Rectal smooth muscle tissue (tissue), 1 donor: ENCODE results near the gene EDDM3A.
"Not testable (repeated sequence)": the region's sequence is repeated elsewhere in the genome, so short reads cannot be mapped to it uniquely, and the experiment has no call there.

Source experiments
- H3K27ac ChIP-seq: one replicate; pipeline ENCODE4 v1.7.0; 2013; ENCODE audit warnings: low read depth, low read length, inconsistent platforms
- H3K27me3 ChIP-seq: one replicate; pipeline ENCODE4 v1.7.0; 2013; ENCODE audit warnings: low read length; ENCODE audit not compliant: control insufficient read depth, insufficient read depth
- H3K36me3 ChIP-seq: one replicate; pipeline ENCODE4 v1.7.0; 2013; ENCODE audit warnings: low read length; ENCODE audit not compliant: control insufficient read depth, insufficient read depth
- H3K4me1 ChIP-seq: one replicate; pipeline ENCODE4 v1.7.0; 2013; ENCODE audit warnings: low read length; ENCODE audit not compliant: control insufficient read depth, insufficient read depth
- H3K4me3 ChIP-seq: one replicate; pipeline ENCODE4 v1.7.0; 2013; ENCODE audit warnings: low read length
- H3K9ac ChIP-seq: one replicate; pipeline ENCODE4 v1.7.0; 2013; ENCODE audit warnings: low read length

Gene EDDM3A

GRCh38 chr14:20742132-20742531 is 3.6 kb upstream of the EDDM3A start:
- H3K4me3 ChIP-seq = no peak overlapping the region
- H3K27me3 ChIP-seq = no peaks in the 10 kb centered on the region
- H3K4me1 ChIP-seq = no peaks in the 10 kb centered on the region
- H3K9ac ChIP-seq = no peak overlapping the region
- no peak overlapping the region for H3K27ac ChIP-seq
- no peaks in the 10 kb centered on the region for H3K36me3 ChIP-seq

GRCh38 chr14:20743556-20743955 is 2.1 kb upstream of the EDDM3A start:
- H3K27ac ChIP-seq = no peak overlapping the region
- H3K4me3 ChIP-seq = no peak overlapping the region
- H3K9ac ChIP-seq = no peak overlapping the region
- no peaks in the 10 kb centered on the region for H3K4me1 ChIP-seq
- H3K27me3 ChIP-seq = no peaks in the 10 kb centered on the region
- no peaks in the 10 kb centered on the region for H3K36me3 ChIP-seq

DNA sequence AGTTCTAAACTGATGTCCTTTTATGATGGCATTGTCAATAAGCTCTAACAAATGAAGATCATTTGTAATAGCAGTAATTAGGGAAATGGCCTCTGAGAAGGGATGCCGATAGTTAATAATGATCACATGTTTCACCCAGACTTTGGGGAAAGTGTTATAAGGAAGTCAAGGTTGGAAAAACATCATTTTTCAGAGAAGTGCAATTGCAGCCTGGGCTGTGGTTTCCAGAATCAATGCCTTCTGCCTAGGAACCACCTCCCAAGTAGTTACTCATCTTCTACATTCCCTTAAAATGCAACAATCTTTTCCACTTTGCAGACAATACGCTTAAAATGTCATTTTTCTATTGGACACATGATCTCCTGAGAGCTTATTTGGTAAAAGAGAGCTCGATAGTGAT is 879 bp downstream of the EDDM3A start:
- no peak overlapping the region for H3K27ac ChIP-seq
- H3K4me1 ChIP-seq = no peaks in the 10 kb centered on the region
- no peaks in the 10 kb centered on the region for H3K27me3 ChIP-seq
- H3K4me3 ChIP-seq = no peak overlapping the region
- no peaks in the 10 kb centered on the region for H3K36me3 ChIP-seq
- no peak overlapping the region for H3K9ac ChIP-seq

- no peak overlapping the region for H3K27ac ChIP-seq
Measured at GRCh38 chr14:20748439-20748838, 2.8 kb downstream of the EDDM3A start.

DNA sequence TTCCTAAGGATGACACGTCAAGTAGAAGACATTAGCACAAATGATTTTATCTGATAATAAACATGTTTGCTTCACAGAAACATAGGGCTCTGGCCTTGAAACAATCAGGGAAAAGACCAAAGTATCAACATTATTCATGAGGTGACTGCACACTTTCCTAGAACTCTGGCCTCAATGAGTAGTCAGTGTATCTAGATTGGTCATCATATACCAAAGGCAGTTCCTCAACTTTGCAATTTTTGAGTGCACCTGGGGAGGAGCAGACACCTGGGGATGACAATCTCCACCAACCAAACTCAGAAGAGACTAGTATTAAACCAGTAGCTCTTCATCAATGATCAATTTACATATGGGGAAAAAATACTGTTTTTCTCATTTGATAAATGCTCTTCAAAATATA is 4.5 kb downstream of the EDDM3A start:
- H3K4me1 ChIP-seq = no peaks in the 10 kb centered on the region
- H3K9ac ChIP-seq = no peak overlapping the region
- no peaks in the 10 kb centered on the region for H3K27me3 ChIP-seq
- H3K36me3 ChIP-seq = no peaks in the 10 kb centered on the region
- H3K27ac ChIP-seq = no peak overlapping the region
- no peak overlapping the region for H3K4me3 ChIP-seq

More at GRCh38 chr14:20748439-20748838, 2.8 kb downstream of the EDDM3A start:
- Histone ChIP-seq H3K36me3 (no peaks in the 10 kb centered on the region), H3K9ac (no peak overlapping the region), H3K4me1 (no peaks in the 10 kb centered on the region), H3K27me3 (no peaks in the 10 kb centered on the region), H3K4me3 (no peak overlapping the region)

DNA sequence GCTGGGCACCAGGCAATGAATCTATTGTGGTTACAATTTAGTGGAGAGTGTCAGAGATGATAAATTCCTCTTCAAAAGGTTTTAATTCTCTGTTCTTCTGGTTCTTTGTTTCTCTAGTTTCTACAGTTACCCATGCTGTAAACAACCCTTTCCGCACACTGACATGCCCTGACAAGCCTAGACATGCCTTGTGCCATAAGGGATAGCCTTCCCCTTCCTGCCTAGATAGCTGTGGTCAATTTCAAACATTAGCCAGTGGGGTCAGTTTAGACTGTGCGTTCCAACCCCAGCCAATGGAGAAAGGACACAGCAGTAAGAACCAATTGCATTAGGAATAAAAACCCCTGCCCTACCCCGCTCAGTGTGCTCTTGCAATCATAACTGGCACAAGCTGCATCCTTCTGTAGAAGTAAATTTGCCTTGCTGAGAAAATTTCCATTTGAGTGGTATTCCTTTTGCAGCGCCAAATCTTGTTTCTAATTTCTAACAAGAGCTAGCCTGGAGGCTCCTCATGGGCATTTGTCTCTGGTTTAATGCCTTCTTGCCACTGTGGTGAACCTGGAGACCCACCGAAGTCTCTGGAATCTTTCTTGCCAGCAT is 6.4 kb downstream of the EDDM3A start:
- Histone ChIP-seq H3K9ac (no peak overlapping the region), H3K4me1 (no peaks in the 10 kb centered on the region), H3K27me3 (no peaks in the 10 kb centered on the region), H3K36me3 (no peaks in the 10 kb centered on the region), H3K4me3 (no peak overlapping the region), H3K27ac (no peak overlapping the region)

GRCh38 chr14:20754308-20754707 is 8.6 kb downstream of the EDDM3A start:
- H3K4me3 ChIP-seq = no peak overlapping the region
- H3K9ac ChIP-seq = no peak overlapping the region
- no peaks in the 10 kb centered on the region for H3K36me3 ChIP-seq
- no peak overlapping the region for H3K27ac ChIP-seq
- H3K27me3 ChIP-seq = no peaks in the 10 kb centered on the region
- H3K4me1 ChIP-seq = no peaks in the 10 kb centered on the region

DNA sequence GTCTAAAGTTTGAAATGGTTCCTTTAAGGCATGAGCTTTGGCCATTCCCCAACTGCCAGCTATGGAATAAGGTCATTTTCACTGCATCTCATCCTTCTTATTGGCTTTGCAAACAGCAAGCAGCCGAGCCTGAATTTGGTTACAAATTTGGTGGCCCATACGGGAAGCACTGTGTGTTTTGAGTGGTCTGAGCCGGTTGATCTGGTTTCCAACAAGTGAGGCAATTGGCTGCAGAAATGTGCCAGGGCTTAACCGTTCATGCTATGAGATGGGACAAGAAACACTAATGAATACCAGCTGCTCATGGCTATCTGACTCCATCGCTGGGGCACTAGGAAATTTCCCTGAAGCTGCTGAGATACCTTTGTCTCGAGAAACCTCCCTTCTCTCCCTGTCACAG is 9.3 kb downstream of the EDDM3A start:
- H3K36me3 ChIP-seq = no peaks in the 10 kb centered on the region
- no peaks in the 10 kb centered on the region for H3K4me1 ChIP-seq

GRCh38 chr14:20757965-20758364 is 12.3 kb downstream of the EDDM3A start:
- Histone ChIP-seq H3K27me3 (no peaks in the 10 kb centered on the region), H3K36me3 (no peaks in the 10 kb centered on the region), H3K4me3 (no peak overlapping the region), H3K9ac (no peak overlapping the region), H3K4me1 (no peaks in the 10 kb centered on the region), H3K27ac (no peak overlapping the region)

More for the DNA sequence above, 9.3 kb downstream of the EDDM3A start:
- Histone ChIP-seq H3K27ac (no peak overlapping the region), H3K27me3 (no peaks in the 10 kb centered on the region), H3K9ac (no peak overlapping the region), H3K4me3 (no peak overlapping the region)

DNA sequence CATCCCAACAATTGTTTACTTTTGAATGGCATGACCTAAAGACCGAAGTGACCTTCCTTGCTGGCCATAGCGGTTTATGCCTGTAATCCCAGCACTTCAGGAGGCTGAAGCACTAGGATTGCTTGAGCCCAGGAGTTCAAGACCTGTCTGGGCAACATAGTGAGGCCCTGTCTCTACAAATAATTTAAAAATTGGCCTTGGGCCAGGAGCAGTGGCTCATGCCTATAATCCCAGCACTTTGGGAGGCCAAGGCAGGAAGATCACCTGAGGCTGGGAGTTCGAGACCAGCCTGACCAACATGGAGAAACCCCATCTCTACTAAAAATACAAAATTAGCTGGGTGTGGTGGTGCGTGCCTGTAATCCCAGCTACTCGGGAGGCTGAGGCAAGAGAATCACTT is 13.8 kb downstream of the EDDM3A start:
- not testable (repeated sequence) for H3K9ac ChIP-seq, H3K27me3 ChIP-seq, H3K4me3 ChIP-seq

DNA sequence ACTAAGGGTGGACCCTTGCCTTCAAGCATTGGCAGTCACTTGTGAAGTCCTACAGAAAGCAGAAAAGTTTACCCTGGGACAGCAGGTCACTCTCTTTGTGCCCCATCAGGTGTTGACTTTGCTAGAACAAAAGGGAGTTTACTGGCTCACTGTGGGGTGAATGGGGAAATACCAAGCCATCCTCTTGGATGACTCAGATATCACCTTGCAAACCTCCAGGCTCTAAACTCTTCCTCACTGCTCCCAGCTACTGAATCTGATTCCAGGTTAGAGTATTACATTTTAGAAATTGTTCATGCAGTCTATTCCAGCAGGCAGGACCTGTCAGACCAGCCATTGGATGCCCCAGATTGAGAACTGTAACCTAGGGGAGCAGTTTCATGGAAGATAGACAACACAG is 15.3 kb downstream of the EDDM3A start:
- Histone ChIP-seq H3K27me3 (no peaks in the 10 kb centered on the region), H3K9ac (no peak overlapping the region), H3K4me1 (no peaks in the 10 kb centered on the region), H3K36me3 (no peaks in the 10 kb centered on the region), H3K4me3 (no peak overlapping the region), H3K27ac (no peak overlapping the region)

More for the DNA sequence above, 13.8 kb downstream of the EDDM3A start:
- H3K27ac ChIP-seq, H3K36me3 ChIP-seq, H3K4me1 ChIP-seq: not testable (repeated sequence)

DNA sequence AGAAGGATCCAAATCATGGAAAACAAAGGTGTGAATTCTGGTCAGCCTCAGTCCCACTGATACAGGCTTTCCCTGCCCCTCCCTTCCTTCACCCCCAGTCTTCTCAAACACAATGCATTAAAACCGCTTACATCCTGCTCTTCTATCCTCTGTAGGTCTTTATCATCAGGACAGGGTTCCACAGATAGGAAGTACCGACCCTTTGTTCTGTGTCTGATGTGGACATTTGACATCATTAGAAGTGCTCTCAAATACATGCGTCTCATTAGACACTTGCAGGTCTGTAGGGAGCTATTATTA is 22.9 kb downstream of the EDDM3A start:
- Histone ChIP-seq H3K27me3 (no peaks in the 10 kb centered on the region), H3K27ac (no peak overlapping the region), H3K4me1 (no peaks in the 10 kb centered on the region), H3K36me3 (no peaks in the 10 kb centered on the region), H3K9ac (no peak overlapping the region), H3K4me3 (no peak overlapping the region)

DNA sequence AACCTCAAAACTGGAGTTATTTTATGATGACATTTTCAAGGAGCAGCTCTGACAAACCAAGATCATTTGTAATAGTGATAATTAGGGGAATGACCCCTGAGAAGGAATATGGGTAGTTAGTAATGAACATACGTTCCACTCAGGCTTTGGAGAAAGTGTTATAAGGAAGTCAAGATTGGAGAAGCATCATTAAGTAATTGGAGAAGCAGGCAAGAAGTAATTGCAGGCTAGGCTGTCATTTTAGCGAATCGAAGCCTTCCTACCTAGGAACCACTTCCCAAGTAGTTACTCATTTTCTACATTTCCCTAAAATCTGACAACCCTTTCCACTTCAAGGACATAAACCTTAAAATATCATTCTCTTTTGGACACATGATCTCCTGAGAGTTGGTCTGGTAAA is 23.7 kb downstream of the EDDM3A start:
- Histone ChIP-seq H3K9ac (no peak overlapping the region), H3K4me1 (no peaks in the 10 kb centered on the region), H3K27ac (no peak overlapping the region), H3K4me3 (no peak overlapping the region), H3K36me3 (no peaks in the 10 kb centered on the region), H3K27me3 (no peaks in the 10 kb centered on the region)
